Bronchial epithelial cell (primary cell): ENCODE results near the gene TMC1. TPM values are rescaled to one million over a fixed set of nuclear protein-coding genes. Genes with fewer than 3 reads are reported as not detected.

ENCODE experiments used
- DNase-seq: peaks from one replicate; pipeline ENCODE4 v3.0.0-alpha.2; 2010; ENCODE audit warnings: low read depth
- FAIRE-seq: peaks from 2 replicates; lab custom pipeline; 2011; peaks lifted over from hg19 to GRCh38; lab: Jason Lieb, UNC
- H3K27me3 ChIP-seq: 2 replicates; pipeline ENCODE4 v1.5.1; 2011; ENCODE audit warnings: low read length; ENCODE audit not compliant: control insufficient read depth, insufficient read depth
- H3K36me3 ChIP-seq: 2 replicates; pipeline ENCODE4 v1.5.1; 2011; ENCODE audit warnings: low read length; ENCODE audit not compliant: control insufficient read depth, insufficient read depth
- H3K4me3 ChIP-seq: 2 replicates; pipeline ENCODE4 v1.5.1; 2011; ENCODE audit warnings: mild to moderate bottlenecking, low read depth, low read length, control low read depth
- total RNA-seq: library from RNA; depleted of rRNA; stranded (reverse); fragments of >200 nt; gene quantifications from 2 replicates; pipeline ENCODE4 v1.2.1, GENCODE V29; 2014
- TF ChIP-seq, protein P1 (sequence below): IDR thresholded peaks from 2 replicates; pipeline ENCODE4 v1.5.1; 2011; ENCODE audit warnings: mild to moderate bottlenecking, moderate library complexity, low read length, control low read depth, inconsistent platforms; ENCODE audit not compliant: insufficient read depth, severe bottlenecking

The TMC1 gene
- total RNA-seq, 1 donor from 2014 or later = not detected

DNA sequence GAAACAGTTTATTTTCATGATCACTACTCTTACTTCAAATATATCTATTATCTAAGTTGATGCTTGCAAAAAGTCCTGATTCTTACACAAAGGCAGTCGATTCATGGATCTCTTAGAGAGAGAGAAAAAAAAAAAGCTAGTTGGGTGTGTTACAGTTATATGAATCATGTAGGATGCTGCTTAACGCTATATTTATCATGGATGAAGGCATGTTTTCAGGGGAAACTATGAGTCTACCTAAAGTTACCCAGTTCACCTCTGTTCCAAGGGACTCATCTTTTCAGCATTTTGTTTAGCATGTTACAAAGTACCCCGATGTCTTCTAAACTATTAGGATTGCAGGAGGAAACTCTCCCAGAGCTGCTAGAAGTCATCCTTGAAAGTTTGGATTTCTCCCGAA is 13.5 kb downstream of the TMC1 start:
- Histone ChIP-seq H3K36me3 (no peaks in the 10 kb centered on the region), H3K4me3 (no peak overlapping the region), H3K27me3 (no peaks in the 10 kb centered on the region)
- DNase-seq (peak; percentile 64), FAIRE-seq (no peak)
- TF ChIP-seq, protein P1, sequence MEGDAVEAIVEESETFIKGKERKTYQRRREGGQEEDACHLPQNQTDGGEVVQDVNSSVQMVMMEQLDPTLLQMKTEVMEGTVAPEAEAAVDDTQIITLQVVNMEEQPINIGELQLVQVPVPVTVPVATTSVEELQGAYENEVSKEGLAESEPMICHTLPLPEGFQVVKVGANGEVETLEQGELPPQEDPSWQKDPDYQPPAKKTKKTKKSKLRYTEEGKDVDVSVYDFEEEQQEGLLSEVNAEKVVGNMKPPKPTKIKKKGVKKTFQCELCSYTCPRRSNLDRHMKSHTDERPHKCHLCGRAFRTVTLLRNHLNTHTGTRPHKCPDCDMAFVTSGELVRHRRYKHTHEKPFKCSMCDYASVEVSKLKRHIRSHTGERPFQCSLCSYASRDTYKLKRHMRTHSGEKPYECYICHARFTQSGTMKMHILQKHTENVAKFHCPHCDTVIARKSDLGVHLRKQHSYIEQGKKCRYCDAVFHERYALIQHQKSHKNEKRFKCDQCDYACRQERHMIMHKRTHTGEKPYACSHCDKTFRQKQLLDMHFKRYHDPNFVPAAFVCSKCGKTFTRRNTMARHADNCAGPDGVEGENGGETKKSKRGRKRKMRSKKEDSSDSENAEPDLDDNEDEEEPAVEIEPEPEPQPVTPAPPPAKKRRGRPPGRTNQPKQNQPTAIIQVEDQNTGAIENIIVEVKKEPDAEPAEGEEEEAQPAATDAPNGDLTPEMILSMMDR = no peak

DNA sequence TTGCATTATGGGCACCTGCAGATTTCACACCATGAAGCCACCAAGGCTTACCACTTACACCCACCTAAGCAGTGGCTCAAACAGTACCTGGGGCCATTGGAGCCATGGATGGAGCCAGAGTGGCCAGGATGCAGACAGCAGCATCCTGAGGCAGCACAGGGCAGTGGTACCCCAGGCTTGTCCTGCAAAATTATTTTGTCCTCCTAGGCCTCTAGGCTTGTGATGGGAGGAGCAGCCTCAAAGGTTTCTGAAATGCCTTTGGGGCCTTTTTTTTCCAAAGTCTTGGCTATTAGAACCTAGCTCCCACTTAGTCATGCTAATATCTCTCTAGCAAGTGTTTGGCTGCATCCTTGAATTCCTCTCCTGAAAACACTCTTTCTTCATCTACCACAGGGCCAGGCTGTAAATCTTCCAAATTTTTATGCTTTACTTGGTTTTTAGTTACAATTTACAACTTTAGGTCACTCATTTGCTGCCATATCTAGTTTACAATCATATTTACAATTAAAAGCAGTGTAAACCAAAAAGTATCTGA is 15.7 kb downstream of the TMC1 start:
- DNase-seq (no peak), FAIRE-seq (no peak)
- H3K4me3 ChIP-seq = no peak overlapping the region
- TF ChIP-seq, protein P1 = no peak
- no peaks in the 10 kb centered on the region for H3K27me3 ChIP-seq
- H3K36me3 ChIP-seq = no peaks in the 10 kb centered on the region

DNA sequence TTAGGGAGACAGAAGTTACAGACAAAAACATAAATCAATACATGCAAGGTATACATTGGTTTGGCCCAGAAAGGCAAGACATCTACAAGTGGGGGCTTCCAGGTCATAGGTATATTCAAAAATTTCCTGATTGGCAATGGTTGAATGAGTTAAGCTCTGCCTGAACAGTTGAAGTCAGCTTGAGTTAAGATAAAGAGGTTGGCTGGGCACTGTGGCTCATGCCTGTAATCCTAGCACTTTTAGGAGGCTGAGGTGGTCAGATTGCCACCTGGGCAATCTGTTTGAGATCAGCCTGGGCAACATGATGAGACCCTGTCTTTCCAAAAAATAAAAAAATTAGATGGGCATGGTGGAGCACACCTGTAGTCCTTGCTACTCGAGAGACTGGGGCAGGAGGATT is 16.3 kb downstream of the TMC1 start:
- TF ChIP-seq, protein P1 = no peak
- no peaks in the 10 kb centered on the region for H3K27me3 ChIP-seq
- no peaks in the 10 kb centered on the region for H3K36me3 ChIP-seq
- peak; percentile 52 for DNase-seq
- FAIRE-seq = no peak
- H3K4me3 ChIP-seq = no peak overlapping the region

DNA sequence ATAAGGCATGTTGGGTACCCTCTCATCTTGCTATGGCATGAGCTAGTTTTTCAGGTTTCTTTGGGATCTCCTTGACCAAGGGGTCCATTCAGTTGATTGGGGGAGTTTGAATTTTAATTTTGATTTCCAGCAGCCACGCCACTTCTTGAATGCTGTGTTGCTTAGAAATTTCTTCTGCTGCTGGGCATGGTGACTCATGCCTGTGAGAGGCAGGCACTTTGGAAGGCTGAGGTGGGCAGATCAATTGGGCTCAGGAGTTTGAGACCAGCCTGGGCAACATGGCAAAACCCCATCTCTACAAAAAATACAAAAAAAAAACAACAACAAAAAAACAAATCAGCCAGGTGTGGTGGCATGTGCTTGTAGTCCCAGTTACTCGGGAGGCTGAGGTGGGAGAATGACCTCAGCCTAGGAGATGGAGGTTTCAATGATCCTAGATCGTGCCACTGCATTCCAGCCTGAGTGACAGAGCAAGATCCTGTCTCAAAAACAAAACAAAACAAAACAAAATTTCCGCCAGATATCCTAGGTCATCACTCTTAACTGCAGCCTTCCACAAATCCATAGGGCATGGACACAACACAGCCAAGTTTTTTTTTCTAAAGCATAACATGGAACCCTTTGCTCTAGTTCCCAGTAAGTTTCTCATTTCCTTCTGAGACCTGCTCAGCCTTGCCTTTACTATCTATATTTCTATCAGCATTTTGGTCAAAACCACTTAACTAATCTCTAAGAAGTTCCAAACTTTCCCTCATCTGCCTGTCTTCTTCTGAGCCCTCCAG is 17.7 kb downstream of the TMC1 start:
- DNase-seq = peak; percentile 38

DNA sequence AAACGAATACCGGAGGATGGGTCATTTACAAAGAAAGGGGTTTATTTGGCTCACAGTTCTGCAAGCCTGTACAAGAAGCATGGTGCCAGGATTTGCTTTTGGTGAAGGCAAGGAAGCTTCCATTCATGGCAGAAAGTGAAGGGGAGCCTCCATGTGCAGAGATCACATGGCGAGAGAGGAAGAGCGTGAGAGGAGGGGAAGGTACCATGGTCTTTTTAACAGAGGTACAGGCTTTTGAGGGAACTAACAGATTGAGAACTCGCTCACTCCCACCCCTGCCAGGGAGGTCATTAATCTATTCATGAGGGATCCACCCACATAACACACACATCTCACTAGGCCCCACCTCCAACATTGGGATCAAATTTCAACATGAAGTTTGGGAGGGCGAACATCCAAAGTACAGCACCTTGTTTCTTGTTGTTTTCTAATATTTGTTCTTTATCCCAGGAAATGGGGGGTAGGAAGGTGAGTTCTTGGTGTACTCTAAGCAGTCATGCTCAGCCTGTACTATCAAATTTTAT is 18.5 kb downstream of the TMC1 start:
- DNase-seq = peak; percentile 64
- no peaks in the 10 kb centered on the region for H3K36me3 ChIP-seq
- TF ChIP-seq, protein P1 = no peak
- H3K27me3 ChIP-seq = no peaks in the 10 kb centered on the region
- H3K4me3 ChIP-seq = no peak overlapping the region
- no peak for FAIRE-seq

More for the DNA sequence above, 17.7 kb downstream of the TMC1 start:
- Histone ChIP-seq H3K36me3 (no peaks in the 10 kb centered on the region), H3K4me3 (no peak overlapping the region), H3K27me3 (no peaks in the 10 kb centered on the region)
- TF ChIP-seq, protein P1 = no peak
- FAIRE-seq = no peak
